Inferior parietal cortex (tissue), 1 donor: ENCODE measurements around the gene RRBP1.

Experiments used
- DNase-seq: peaks from one replicate; pipeline ENCODE4 v3.0.0-alpha.2; 2016; ENCODE audit errors: extremely low spot score

The RRBP1 gene

GRCh38 chr20:17612287-17612991 is 69.6 kb downstream of the RRBP1 start:
- DNase-seq, result no peak

- DNase-seq, result no peak
Measured at GRCh38 chr20:17611540-17612286, 70.3 kb downstream of the RRBP1 start.

- no peak for DNase-seq
Measured at GRCh38 chr20:17611290-17611539, 70.8 kb downstream of the RRBP1 start.

- DNase-seq, result no peak
Measured at GRCh38 chr20:17610566-17611289, 71.3 kb downstream of the RRBP1 start.

GRCh38 chr20:17609811-17610377 is 72.1 kb downstream of the RRBP1 start:
- no peak for DNase-seq

- DNase-seq, result no peak
Measured at GRCh38 chr20:17608701-17609497, 73.1 kb downstream of the RRBP1 start.

DNA sequence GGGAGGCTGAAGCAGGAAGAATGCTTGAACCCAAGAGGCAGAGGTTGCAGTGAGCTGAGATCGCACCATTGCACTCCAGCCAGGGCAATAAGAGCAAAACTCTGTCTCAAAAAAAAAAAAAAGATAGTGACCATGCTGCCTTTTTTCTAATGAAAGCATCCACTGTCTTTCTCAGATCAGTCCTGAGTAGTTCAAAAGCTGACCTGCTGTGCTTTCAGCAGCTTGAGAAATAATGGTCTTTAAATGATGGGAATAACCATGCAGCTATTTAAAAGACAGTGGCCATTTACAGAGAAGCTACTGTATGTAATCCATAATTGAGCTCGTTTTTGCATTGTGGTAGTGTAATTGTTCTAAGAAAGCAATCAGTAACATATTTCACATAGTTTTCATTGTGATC is 76.0 kb downstream of the RRBP1 start:
- DNase-seq, result no peak

DNA sequence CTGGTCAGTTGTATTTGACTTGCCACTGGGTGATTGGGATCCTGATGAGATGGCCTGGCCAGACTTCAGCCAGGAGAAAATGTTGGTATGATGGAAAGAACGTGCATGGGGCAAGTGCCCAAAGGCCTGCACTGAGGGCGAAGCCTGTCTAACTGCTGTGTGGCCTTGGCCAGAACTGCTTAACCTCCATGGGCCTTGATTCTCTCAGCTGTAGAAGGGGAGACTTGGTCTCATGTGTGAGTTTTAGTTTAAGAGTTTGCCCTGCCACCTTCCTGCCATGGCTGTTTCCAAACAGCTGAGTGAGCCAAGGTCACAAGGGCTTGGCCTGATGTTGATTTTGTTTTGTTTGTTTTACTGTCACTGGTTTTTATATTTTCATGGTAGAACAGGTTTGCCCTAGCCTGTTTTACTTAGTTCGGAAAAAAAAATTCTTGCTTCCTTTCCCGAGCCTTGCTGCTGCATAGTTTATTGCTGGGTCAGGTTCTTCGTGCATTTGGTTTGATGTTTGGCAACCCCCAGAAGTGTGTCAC is 76.8 kb downstream of the RRBP1 start:
- no peak for DNase-seq

- no peak for DNase-seq
Measured at GRCh38 chr20:17602493-17602892, 79.5 kb downstream of the RRBP1 start.

DNA sequence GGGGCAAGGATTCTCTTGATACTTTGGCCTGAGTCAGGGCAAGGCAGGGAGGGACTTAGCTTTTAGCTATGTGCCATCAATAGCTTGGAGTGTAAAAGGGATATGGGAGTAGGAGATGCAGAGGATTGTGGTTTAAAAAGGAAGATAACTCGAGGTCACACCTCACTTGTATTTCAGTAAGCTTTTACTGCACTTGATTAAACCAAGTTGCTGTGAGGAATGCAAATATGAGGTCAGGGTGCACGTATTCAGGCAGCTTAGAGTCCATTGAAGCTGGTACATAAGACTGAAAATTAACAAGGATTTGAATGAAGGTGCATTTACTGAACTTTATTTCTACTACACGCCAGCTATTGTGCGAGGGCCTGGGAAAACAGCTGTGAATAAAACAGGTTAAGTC is 80.1 kb downstream of the RRBP1 start:
- DNase-seq, result no peak

DNA sequence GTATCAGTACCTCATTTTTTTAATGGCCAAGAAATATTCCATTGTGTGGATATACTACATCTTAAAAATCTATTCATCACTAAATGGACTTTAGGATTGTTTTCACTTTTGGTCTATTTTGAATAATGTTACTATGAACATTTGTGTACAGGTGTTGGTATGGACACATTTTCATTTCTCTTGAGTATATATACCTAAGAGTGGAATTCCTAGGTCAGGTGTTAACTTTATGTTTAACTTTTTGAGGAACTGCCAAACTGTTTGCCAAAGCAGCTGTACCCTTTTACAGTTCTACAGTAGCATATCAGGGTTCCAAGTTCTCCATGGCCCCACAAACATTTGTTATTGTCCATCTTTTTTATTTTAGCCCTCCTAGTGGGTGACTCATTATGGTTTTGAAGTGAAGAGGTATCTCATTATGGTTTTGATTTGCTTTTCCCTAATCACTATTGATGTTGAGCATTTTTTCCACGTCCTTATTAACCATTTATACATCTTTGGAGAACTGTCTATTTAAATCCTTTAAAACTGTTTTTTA is 84.0 kb downstream of the RRBP1 start:
- no peak for DNase-seq

DNA sequence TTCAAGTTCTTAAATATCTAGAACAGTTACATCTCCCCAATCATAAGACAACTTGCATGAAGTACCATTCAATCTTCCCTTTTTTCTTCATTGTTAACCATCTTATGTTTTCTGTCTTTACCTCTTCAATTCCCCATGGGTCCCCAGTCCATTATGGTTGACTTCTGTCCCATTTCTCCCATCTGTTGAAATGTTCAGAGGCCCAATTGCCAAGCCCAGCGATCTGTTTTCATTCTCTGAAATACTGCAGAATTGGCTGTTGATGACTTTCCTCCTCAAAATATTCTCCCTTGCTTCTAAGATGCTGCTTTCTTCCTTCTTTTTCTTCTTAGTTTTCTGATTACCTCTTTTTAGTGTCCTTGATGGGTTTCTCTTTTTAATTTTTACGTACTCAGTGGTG is 86.2 kb downstream of the RRBP1 start:
- no peak for DNase-seq

GRCh38 chr20:17594443-17594842 is 87.6 kb downstream of the RRBP1 start:
- DNase-seq, result no peak

DNA sequence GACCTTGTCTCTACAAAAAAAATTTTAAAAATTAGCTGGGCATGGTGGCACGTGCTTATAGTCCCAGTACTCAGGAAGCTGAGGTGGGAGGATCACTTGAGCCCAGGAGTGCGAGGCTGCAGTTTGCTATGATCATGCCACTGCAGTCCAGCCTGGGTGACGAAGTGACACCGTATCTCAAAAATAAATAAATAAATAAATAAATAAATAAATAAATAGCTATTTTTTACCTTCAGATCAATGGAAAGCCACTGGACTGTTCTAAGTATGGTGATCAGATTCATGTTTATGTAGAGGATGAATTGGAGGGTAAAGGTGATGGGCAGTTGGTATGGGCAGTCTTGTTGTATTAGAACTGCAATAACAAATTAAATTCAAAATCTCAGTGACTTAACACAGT is 88.1 kb downstream of the RRBP1 start:
- no peak for DNase-seq

DNA sequence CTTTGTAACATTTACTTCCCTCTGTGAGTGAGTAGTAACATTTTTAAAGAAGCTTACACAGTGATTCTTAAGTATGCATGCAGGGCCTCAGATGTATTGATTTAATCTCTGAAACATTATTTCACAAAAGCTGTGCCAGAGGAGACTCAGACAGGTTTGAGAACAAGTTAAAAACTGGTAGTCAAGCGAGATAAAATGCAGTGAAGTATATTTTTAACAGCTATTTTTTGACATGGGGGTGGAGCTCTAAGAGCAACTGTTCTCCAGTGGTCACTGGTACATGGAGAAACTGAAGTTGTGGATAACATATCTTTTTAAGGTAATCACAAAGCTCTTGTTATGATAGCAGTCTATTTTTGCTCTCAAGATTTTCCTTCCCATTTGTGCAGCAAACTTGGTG is 91.8 kb downstream of the RRBP1 start:
- no peak for DNase-seq

- DNase-seq, result no peak
Measured at GRCh38 chr20:17589161-17589834, 92.7 kb downstream of the RRBP1 start.

GRCh38 chr20:17587824-17588223 is 94.2 kb downstream of the RRBP1 start:
- DNase-seq, result no peak

- DNase-seq, result no peak
Measured at GRCh38 chr20:17587148-17587547, 94.9 kb downstream of the RRBP1 start.

GRCh38 chr20:17586250-17586649 is 95.8 kb downstream of the RRBP1 start:
- DNase-seq, result no peak

DNA sequence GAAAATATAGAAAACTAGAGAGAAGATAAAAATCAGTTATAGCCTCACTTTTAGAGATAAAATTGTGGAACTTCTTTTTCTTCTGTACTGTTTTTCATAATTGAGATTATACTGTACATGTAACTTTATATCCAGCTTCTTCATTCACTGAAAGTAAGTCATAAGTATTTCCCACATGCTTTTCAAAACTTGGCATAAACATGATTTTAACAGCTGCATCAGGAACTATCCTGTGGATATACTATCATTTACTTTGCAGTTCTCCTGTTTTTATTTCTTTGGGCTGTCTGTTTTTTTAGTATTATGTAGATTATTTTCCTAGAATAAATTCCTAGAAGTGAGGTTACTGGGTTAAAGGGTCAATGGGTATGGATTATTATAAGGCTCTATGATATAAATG is 97.4 kb downstream of the RRBP1 start:
- DNase-seq, result no peak

- no peak for DNase-seq
Measured at GRCh38 chr20:17583126-17583525, 98.9 kb downstream of the RRBP1 start.
